CD14-positive monocyte (primary cell): ENCODE results near the gene ARHGEF37. TPM values are rescaled to one million over a fixed set of nuclear protein-coding genes. Genes with fewer than 3 reads are reported as not detected.
A peak's percentile ranks its signal among the peaks of the same experiment; 100 is the strongest.

Experiments used
- DNase-seq, 3 donors: peaks; one replicate each; pipeline ENCODE4 v3.0.0-alpha.2; 2011 to 2022
- H2AFZ ChIP-seq: 2 replicates; pipeline ENCODE4 v1.6.0; 2012; ENCODE audit warnings: mild to moderate bottlenecking, low read depth, low read length, inconsistent platforms; ENCODE audit not compliant: insufficient read depth, poor library complexity, severe bottlenecking
- H3K27ac ChIP-seq, 2 donors: 1 replicate in 1 of 2; 2 replicates in 1 of 2; pipeline ENCODE4 v1.5.1; 2012 to 2013; ENCODE audit warnings: low read length in 2 of 2, control low read depth in 1 of 2, inconsistent platforms in 1 of 2, low read depth in 1 of 2, mild to moderate bottlenecking in 1 of 2
- H3K27me3 ChIP-seq, 2 donors: one replicate each; pipeline versions ENCODE4 v1.6.0 to v1.6.1; 2011 to 2013; ENCODE audit warnings: low read length in 2 of 2; ENCODE audit not compliant: control insufficient read depth in 2 of 2, insufficient read depth in 2 of 2
- H3K36me3 ChIP-seq, 2 donors: replicated peaks in 1 of 2; 1 replicate in 1 of 2; 2 replicates in 1 of 2; pipeline versions ENCODE4 v1.5.1 to v1.6.1; 2012 to 2013; ENCODE audit warnings: low read length in 2 of 2, control low read depth in 1 of 2, inconsistent platforms in 1 of 2, mild to moderate bottlenecking in 1 of 2; ENCODE audit not compliant: insufficient read depth in 2 of 2, control insufficient read depth in 1 of 2
- H3K4me1 ChIP-seq, 2 donors: 1 replicate in 1 of 2; 2 replicates in 1 of 2; pipeline versions ENCODE4 v1.5.1 to v1.6.1; 2012 to 2013; ENCODE audit warnings: low read length in 2 of 2, control low read depth in 1 of 2, inconsistent platforms in 1 of 2, mild to moderate bottlenecking in 1 of 2, moderate library complexity in 1 of 2; ENCODE audit not compliant: insufficient read depth in 2 of 2, control insufficient read depth in 1 of 2
- H3K4me2 ChIP-seq: replicated peaks from 2 replicates; pipeline ENCODE3; 2012; ENCODE audit warnings: low read length, moderate library complexity, mild to moderate bottlenecking; ENCODE audit not compliant: poor library complexity, severe bottlenecking; ENCODE audit errors: extremely low read depth
- H3K4me3 ChIP-seq, 3 experiments: fragments of 200-600 bp in 1 of 3; sonication (generic) in 1 of 3; replicated peaks in 1 of 3; 1 replicate in 2 of 3; 2 replicates in 1 of 3; pipeline ENCODE4 v1.5.1; 2011 to 2013; ENCODE audit warnings: low read length in 3 of 3, mild to moderate bottlenecking in 3 of 3, control low read depth in 2 of 3, low read depth in 2 of 3, inconsistent platforms in 1 of 3, moderate library complexity in 1 of 3
- H3K79me2 ChIP-seq: 2 replicates; pipeline ENCODE4 v1.6.0; 2012; ENCODE audit warnings: mild to moderate bottlenecking, control low read depth, inconsistent platforms, low read length, moderate library complexity; ENCODE audit not compliant: insufficient read depth
- H3K9ac ChIP-seq: 2 replicates; pipeline ENCODE4 v1.6.0; 2017; ENCODE audit warnings: low read length, mild to moderate bottlenecking; ENCODE audit not compliant: insufficient read depth, poor library complexity, severe bottlenecking
- H3K9me3 ChIP-seq, 2 donors: replicated peaks in 1 of 2; 1 replicate in 1 of 2; 2 replicates in 1 of 2; pipeline versions ENCODE4 v1.5.1 to v1.6.1; 2012 to 2013; ENCODE audit warnings: low read length in 2 of 2, control low read depth in 1 of 2; ENCODE audit not compliant: control insufficient read depth in 1 of 2, insufficient read depth in 1 of 2
- H4K20me1 ChIP-seq: 2 replicates; pipeline ENCODE4 v1.6.0; 2012; ENCODE audit warnings: mild to moderate bottlenecking, low read length, control low read depth, moderate library complexity; ENCODE audit not compliant: insufficient read depth
- H3K27ac Mint-ChIP-seq, 7 donors: one replicate each; pipeline ENCODE4 v1.8.0; 2020; ENCODE audit warnings: mild to moderate bottlenecking in 7 of 7, mixed read lengths in 7 of 7, moderate library complexity in 6 of 7, inconsistent platforms in 2 of 7
- H3K27me3 Mint-ChIP-seq, 3 donors: one replicate each; pipeline ENCODE4 v1.8.0; 2021 to 2022; ENCODE audit warnings: low read depth in 3 of 3, mild to moderate bottlenecking in 3 of 3, mixed read lengths in 3 of 3, moderate library complexity in 3 of 3, inconsistent platforms in 1 of 3
- H3K36me3 Mint-ChIP-seq, 2 donors: one replicate each; pipeline ENCODE4 v1.8.0; 2020; ENCODE audit warnings: mixed read lengths in 2 of 2, inconsistent platforms in 1 of 2, mild to moderate bottlenecking in 1 of 2
- H3K4me1 Mint-ChIP-seq: one replicate; pipeline ENCODE4 v1.8.0; 2020; ENCODE audit warnings: mild to moderate bottlenecking, mixed read lengths
- H3K4me3 Mint-ChIP-seq, 2 donors: one replicate each; pipeline ENCODE4 v1.8.0; 2020; ENCODE audit warnings: mild to moderate bottlenecking in 2 of 2, mixed read lengths in 2 of 2, moderate library complexity in 1 of 2
- H3K9me3 Mint-ChIP-seq, 7 donors: one replicate each; pipeline ENCODE4 v1.8.0; 2020 to 2022; ENCODE audit warnings: mixed read lengths in 7 of 7, mild to moderate bottlenecking in 6 of 7, moderate library complexity in 6 of 7, inconsistent platforms in 2 of 7
- CTCF ChIP-seq: fragments of 200-600 bp; IDR thresholded peaks from one replicate; pipeline ENCODE4 v1.8.0; 2022; ENCODE audit warnings: antibody characterized with exemption, mild to moderate bottlenecking
- WGBS: methylation state at CpG from one replicate; pipeline ENCODE4 v1.1.5; 2013; ENCODE audit warnings: missing lambda C conversion rate; ENCODE audit not compliant: insufficient coverage; 5-methylcytosine and 5-hydroxymethylcytosine counted together
- intact Hi-C, 2 donors: fragments of 100-400 bp; cut with micrococcal nuclease; formaldehyde crosslinking; loops; one replicate each; pipeline versions ENCODE4 v1.15.0 to v1.15.1; 2023
- polyA plus RNA-seq, 3 donors: library from polyadenylated mRNA; depleted of rRNA in 1 of 3; unstranded in 2 of 3; stranded (reverse) in 1 of 3; fragments of 300-500 nt in 2 of 3; fragments of >200 nt in 1 of 3; fragmentation: Illumina TruSeq in 2 of 3; gene quantifications; 1 replicate in 2 of 3; 2 replicates in 1 of 3; pipeline ENCODE4 v1.2.3, GENCODE V29; 2012 to 2021

The ARHGEF37 gene
- polyA plus RNA-seq, 3 donors = not detected

- Mint-ChIP-seq H3K4me3 (no peak overlapping the region), H3K4me1 (no peaks in the 10 kb centered on the region), H3K27me3 (peaks cover 0 to 3% (median 3%) of the 10 kb centered on the region in 3 donors), H3K27ac (no peak overlapping the region), H3K36me3 (no peaks in the 10 kb centered on the region), H3K9me3 (peaks cover 0 to 2% (median 0%) of the 10 kb centered on the region in 7 donors)
- WGBS = 96% methylated on average over 8 of the region's 12 CpGs
- H3K27me3 ChIP-seq = no peaks in the 10 kb centered on the region
- no peak for TF ChIP-seq CTCF
- H4K20me1 ChIP-seq = no peaks in the 10 kb centered on the region
- no peaks in the 10 kb centered on the region for H3K36me3 ChIP-seq
- peaks cover 4 to 6% of the 10 kb centered on the region in 2 donors for H3K4me1 ChIP-seq
- no peak for DNase-seq
- no peaks in the 10 kb centered on the region for H3K79me2 ChIP-seq
- no peaks in the 10 kb centered on the region for H3K9me3 ChIP-seq
- H2AFZ ChIP-seq = no peak overlapping the region
- H3K4me2 ChIP-seq = no peak overlapping the region
- H3K4me3 ChIP-seq = no peak overlapping the region
- no peak overlapping the region for H3K9ac ChIP-seq
- intact Hi-C loops = no loop called here
- no peak overlapping the region for H3K27ac ChIP-seq
Measured at GRCh38 chr5:149627070-149627469, 45.8 kb downstream of the ARHGEF37 start.

DNA sequence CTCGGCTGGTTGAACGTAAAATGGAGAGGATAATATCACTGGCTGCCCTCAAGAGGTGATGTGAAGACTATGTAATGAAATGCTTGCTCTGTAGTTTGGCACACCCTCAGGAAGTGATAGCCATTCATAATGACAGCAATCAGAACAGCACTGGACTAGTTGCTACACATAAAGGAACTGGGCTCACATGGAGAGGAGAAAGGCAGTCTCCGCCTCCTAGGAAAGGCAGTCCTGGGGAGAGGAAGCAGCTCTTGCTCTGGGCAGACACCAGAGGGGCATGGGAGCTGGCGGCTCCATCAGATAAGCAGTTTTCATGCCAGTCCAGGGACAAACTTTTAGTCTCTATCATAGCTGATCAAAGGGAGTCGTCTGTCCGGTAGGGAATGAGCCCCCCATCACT, 46.9 kb downstream of the ARHGEF37 start:
- Mint-ChIP-seq H3K4me1 (peaks cover 5% of the 10 kb centered on the region), H3K36me3 (no peaks in the 10 kb centered on the region), H3K4me3 (no peak overlapping the region), H3K27ac (no peak overlapping the region), H3K27me3 (peaks cover 0 to 3% (median 2%) of the 10 kb centered on the region in 3 donors), H3K9me3 (peaks cover 0 to 2% (median 0%) of the 10 kb centered on the region in 7 donors)
- H3K4me1 ChIP-seq = peaks cover 4 to 6% of the 10 kb centered on the region in 2 donors
- H2AFZ ChIP-seq = no peak overlapping the region
- H3K4me3 ChIP-seq = no peak overlapping the region
- no peaks in the 10 kb centered on the region for H3K27me3 ChIP-seq
- no peak overlapping the region for H3K4me2 ChIP-seq
- intact Hi-C loops = no loop called here
- H3K9me3 ChIP-seq = no peaks in the 10 kb centered on the region
- peak in 1 of 3 donors; percentile 18 for DNase-seq
- no peaks in the 10 kb centered on the region for H4K20me1 ChIP-seq
- 45% methylated on average over 4 of the region's 6 CpGs for WGBS
- TF ChIP-seq CTCF = no peak
- no peak overlapping the region for H3K27ac ChIP-seq
- H3K9ac ChIP-seq = no peak overlapping the region
- no peaks in the 10 kb centered on the region for H3K79me2 ChIP-seq
- H3K36me3 ChIP-seq = no peaks in the 10 kb centered on the region
